ENCODE data around the gene SOX8. TPM values are rescaled to one million over a fixed set of nuclear protein-coding genes. Genes with fewer than 3 reads are reported as not detected.

The SOX8 gene
- total RNA-seq, 4 donors from 2014 or later, result 3.0 to 27.7 (median 11.4) TPM

DNA sequence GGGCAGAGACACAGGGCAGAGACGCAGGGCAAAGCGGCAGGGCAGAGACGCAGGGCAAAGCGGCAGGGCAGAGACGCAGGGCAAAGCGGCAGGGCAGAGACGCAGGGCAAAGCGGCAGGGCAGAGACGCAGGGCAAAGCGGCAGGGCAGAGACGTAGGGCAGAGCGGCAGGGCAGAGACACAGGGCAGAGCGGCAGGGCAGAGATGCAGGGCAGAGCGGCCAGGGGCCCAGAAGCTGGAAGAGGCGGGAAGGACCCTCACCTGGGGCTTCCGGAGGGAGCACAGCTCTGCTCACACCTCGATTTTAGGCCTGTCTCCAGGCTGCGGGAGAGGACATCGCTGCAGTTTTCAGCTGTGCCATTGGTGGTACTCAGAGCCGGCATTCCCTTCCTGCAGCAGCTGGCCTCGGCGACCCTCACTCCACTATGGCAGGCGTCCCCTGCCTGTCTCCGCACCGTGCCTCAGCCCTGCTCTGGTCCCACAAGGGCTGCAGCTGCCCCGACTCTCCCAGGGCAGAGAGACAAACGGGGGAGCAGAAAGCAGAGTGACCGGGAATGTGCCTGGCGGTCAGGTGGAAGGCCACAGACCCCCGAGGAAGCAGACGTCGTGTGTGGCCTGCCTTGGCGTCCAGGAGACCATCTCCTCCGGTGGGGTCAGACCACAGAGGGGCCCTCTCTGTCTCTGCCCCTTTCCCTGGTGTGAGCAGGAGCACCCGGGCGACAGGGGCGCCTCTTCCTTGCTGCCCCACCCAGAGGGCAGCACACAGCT is 29.9 kb downstream of the SOX8 start:
- TF ChIP-seq CTCF (IDR thresholded peaks at IDR 0.05) (no peak), POLR2A (IDR thresholded peaks at IDR 0.05) (no peak)
- 83 to 85% methylated on average over 34 to 36 of the region's 37 CpGs for WGBS, 2 donors
- DNase-seq (ENCODE audit: low spot score in 2 of 2), result no peak
- H3K4me3 ChIP-seq (ENCODE audit: low read depth, poor library complexity, severe bottlenecking), result no peak overlapping the region
- intact Hi-C loops (cut with DNase I; ENCODE audit: low total_unique reads), result no loop called here

GRCh38 chr16:1012135-1012534 is 30.6 kb downstream of the SOX8 start:
- intact Hi-C loops (cut with DNase I; ENCODE audit: low total_unique reads), result no loop called here
- no peak overlapping the region for H3K4me3 ChIP-seq (ENCODE audit: low read depth, poor library complexity, severe bottlenecking)
- WGBS, 2 donors, result 70 to 73% methylated on average over 19 of the region's 19 CpGs
- TF ChIP-seq POLR2A (IDR thresholded peaks at IDR 0.05) (no peak), CTCF (IDR thresholded peaks at IDR 0.05) (no peak)
- DNase-seq (ENCODE audit: low spot score in 2 of 2), result no peak

DNA sequence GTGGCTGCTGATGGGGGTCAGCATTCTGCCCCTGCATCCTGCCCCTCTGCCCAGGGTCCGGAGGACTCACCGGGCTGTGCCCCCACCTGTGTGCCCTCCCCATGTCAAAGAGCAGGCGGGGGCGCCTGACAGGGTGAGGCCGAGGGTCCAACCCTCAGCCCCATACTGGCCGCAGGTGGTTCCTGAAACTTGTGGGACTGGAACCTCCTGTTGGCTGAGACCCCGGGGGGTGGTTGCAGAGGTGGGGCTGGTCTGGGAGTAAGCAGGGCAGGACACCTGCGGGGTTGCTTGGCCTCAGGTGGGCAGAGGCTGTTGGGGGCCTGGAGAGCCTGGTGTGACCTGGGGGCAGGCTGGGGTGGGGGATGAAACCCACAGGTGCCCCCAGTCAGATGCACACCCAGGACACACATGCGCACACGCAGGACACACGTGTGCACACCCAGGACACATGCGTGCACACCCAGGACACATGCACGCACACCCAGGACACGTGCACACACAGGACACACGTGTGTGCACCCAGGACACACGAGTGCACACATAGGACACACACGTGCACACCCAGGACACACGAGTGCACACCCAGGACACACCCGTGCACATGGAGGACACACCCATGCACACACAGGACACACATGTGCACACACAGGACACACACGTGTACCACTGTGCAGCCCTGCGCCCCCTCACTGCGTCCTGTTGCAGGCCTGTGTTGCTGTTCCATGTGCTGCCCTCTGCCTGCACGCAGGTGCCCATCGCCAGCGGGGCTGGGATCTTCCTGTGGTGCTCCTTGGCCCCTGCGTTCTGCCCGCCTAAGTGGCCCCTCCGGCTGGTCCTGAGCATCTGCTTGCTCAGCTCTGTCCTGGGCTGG is 31.4 kb downstream of the SOX8 start:
- WGBS, 2 donors, result 62 to 85% methylated on average over 18 to 19 of the region's 28 CpGs
- TF ChIP-seq POLR2A (IDR thresholded peaks at IDR 0.05) (no peak), CTCF (IDR thresholded peaks at IDR 0.05) (no peak)
- no peak for DNase-seq (ENCODE audit: low spot score in 2 of 2)
- no peak overlapping the region for H3K4me3 ChIP-seq (ENCODE audit: low read depth, poor library complexity, severe bottlenecking)
- intact Hi-C loops (cut with DNase I; ENCODE audit: low total_unique reads), result no loop called here

DNA sequence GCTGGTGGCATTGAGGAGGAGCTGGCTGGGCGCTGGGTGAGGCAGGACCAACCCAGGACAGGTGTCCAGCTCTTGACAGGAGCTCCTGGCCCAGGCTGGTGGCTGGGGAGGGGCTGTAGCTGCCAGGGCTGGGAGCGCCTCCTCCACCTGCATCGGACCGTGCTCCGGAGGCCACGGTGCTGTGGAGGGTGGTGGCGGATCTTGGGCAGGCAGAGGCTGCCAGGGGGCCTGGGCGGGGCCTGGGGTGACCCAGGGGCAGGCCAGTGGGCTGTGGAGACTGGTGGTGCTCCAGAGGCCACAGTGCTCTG is 32.0 kb downstream of the SOX8 start:
- TF ChIP-seq CTCF (IDR thresholded peaks at IDR 0.05) (no peak), POLR2A (IDR thresholded peaks at IDR 0.05) (no peak)
- intact Hi-C loops (cut with DNase I; ENCODE audit: low total_unique reads), result no loop called here
- no peak overlapping the region for H3K4me3 ChIP-seq (ENCODE audit: low read depth, poor library complexity, severe bottlenecking)
- DNase-seq (ENCODE audit: low spot score in 2 of 2), result no peak
- 66 to 77% methylated on average over 3 to 8 of the region's 8 CpGs for WGBS, 2 donors

- H3K4me3 ChIP-seq (ENCODE audit: low read depth, poor library complexity, severe bottlenecking), result no peak overlapping the region
- intact Hi-C loops (cut with DNase I; ENCODE audit: low total_unique reads), result no loop called here
- 85 to 90% methylated on average over 6 to 8 of the region's 8 CpGs for WGBS, 2 donors
- TF ChIP-seq POLR2A (IDR thresholded peaks at IDR 0.05) (no peak), CTCF (IDR thresholded peaks at IDR 0.05) (no peak)
- no peak for DNase-seq (ENCODE audit: low spot score in 2 of 2)
Observed at GRCh38 chr16:1014221-1014620, 32.7 kb downstream of the SOX8 start.

Measured in lower leg skin (tissue), 4 donors.